IgD-negative memory B cell (primary cell): ENCODE data around the gene CYSRT1. TPM values are rescaled to one million over a fixed set of nuclear protein-coding genes. Genes with fewer than 3 reads are reported as not detected.

Experiments used
- H3K27ac Mint-ChIP-seq, 3 donors: one replicate each; pipeline ENCODE4 v1.8.0; 2020 to 2022; ENCODE audit warnings: mild to moderate bottlenecking in 3 of 3, mixed read lengths in 3 of 3, moderate library complexity in 1 of 3
- H3K27me3 Mint-ChIP-seq: one replicate; pipeline ENCODE4 v1.8.0; 2021; ENCODE audit warnings: mixed read lengths
- H3K36me3 Mint-ChIP-seq: one replicate; pipeline ENCODE4 v1.8.0; 2020; ENCODE audit warnings: mild to moderate bottlenecking, mixed read lengths
- H3K4me1 Mint-ChIP-seq, 3 donors: one replicate each; pipeline ENCODE4 v1.8.0; 2020 to 2022; ENCODE audit warnings: mixed read lengths in 3 of 3, mild to moderate bottlenecking in 1 of 3
- H3K4me3 Mint-ChIP-seq, 4 donors: one replicate each; pipeline ENCODE4 v1.8.0; 2020 to 2022; ENCODE audit warnings: mild to moderate bottlenecking in 4 of 4, mixed read lengths in 4 of 4, moderate library complexity in 3 of 4
- H3K9me3 Mint-ChIP-seq, 3 donors: one replicate each; pipeline ENCODE4 v1.8.0; 2020 to 2021; ENCODE audit warnings: mixed read lengths in 3 of 3, mild to moderate bottlenecking in 1 of 3
- polyA plus RNA-seq: library from polyadenylated mRNA; unstranded; fragments of 300-500 nt; fragmentation: Illumina TruSeq; gene quantifications from one replicate; pipeline ENCODE4 v1.2.3, GENCODE V29; 2021

Gene CYSRT1
- polyA plus RNA-seq, 1 donor from 2014 or later: not detected

DNA sequence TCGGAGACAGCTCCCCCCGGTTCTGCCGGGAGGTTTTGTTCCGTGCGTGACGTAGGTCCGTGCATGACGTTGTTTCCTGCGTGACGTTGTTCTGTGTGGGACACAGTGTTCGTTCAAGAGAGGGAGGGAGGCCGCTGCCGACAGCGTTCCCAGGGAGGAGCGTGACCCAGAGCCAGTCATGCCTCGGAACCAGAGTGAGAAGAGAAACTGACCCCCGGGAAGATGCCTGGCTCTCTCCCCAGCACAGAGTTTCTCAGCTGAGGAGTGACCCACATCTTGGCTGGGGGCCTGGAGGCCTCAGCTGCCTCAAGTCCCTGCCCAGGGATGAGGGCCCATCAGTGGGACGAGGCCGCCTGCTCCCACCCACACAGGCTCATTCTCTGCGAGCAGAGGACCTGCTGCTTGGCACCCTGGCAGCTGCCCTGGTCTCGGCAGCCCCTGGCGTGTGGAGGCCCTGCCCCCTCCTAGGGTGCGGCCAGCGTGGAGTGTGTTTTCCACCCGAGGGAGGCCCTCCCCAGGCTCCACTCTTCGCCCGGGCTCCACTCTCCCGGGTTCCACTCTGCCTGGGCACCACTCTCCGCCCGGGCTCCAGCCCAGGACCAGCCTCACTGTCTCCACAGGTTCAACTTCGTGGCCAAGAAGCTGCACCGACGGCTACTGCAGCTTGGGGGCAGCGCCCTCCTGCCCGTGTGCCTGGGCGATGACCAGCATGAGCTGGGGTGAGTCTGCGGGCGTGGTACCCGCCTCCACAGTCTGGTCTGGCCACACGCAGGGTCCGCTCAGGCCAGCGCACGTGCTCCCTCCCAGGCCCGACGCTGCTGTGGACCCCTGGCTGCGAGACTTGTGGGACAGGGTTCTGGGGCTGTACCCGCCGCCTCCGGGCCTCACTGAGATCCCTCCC lies 11.6 kb upstream of the CYSRT1 start:
- Mint-ChIP-seq H3K9me3 (no peaks in the 10 kb centered on the region), H3K36me3 (peaks cover 1% of the 10 kb centered on the region), H3K4me3 (no peak overlapping the region), H3K27ac (no peak overlapping the region), H3K27me3 (no peaks in the 10 kb centered on the region), H3K4me1 (no peaks in the 10 kb centered on the region)

GRCh38 chr9:137214620-137215019 lies 10.4 kb upstream of the CYSRT1 start:
- Mint-ChIP-seq H3K4me1 (no peaks in the 10 kb centered on the region), H3K27me3 (no peaks in the 10 kb centered on the region), H3K9me3 (no peaks in the 10 kb centered on the region), H3K4me3 (no peak overlapping the region), H3K27ac (no peak overlapping the region), H3K36me3 (peaks cover 1% of the 10 kb centered on the region)

DNA sequence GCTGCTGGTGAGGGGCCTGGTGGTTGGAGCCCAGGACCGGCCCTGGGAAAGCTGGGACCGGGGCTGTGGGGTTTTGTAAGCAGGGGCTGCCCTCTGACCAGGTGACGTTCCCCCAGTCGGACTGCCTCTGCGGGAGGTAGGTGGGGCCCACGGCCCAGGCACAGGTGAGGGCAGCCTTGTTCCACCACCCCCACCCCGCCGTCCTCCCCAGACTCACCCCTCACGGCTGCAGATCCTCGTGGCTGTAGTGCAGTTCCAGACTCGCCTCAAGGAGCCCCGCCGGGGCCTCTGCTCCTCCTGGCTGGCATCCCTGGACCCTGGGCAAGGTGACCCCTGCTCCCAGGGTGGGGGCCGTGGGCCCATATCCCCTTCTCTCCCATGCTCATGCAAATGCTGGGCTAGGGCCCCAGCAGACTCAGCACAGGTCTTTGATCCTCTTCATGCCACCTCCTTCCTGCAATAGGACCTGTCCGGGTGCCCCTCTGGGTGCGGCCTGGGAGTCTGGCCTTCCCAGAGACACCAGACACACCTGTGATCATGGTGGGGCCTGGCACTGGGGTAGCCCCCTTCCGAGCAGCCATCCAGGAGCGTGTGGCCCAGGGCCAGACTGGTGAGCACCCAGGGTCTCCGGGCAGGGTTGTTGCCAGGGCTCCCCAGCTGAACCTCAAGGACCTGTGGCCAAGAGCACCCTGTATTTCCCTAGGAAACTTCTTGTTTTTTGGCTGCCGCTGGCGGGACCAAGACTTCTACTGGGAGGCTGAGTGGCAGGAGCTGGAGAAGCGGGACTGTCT lies 9.6 kb upstream of the CYSRT1 start:
- Mint-ChIP-seq H3K27ac (no peak overlapping the region), H3K36me3 (peaks cover 1% of the 10 kb centered on the region), H3K4me3 (no peak overlapping the region), H3K9me3 (no peaks in the 10 kb centered on the region), H3K27me3 (peaks cover 1% of the 10 kb centered on the region), H3K4me1 (no peaks in the 10 kb centered on the region)

DNA sequence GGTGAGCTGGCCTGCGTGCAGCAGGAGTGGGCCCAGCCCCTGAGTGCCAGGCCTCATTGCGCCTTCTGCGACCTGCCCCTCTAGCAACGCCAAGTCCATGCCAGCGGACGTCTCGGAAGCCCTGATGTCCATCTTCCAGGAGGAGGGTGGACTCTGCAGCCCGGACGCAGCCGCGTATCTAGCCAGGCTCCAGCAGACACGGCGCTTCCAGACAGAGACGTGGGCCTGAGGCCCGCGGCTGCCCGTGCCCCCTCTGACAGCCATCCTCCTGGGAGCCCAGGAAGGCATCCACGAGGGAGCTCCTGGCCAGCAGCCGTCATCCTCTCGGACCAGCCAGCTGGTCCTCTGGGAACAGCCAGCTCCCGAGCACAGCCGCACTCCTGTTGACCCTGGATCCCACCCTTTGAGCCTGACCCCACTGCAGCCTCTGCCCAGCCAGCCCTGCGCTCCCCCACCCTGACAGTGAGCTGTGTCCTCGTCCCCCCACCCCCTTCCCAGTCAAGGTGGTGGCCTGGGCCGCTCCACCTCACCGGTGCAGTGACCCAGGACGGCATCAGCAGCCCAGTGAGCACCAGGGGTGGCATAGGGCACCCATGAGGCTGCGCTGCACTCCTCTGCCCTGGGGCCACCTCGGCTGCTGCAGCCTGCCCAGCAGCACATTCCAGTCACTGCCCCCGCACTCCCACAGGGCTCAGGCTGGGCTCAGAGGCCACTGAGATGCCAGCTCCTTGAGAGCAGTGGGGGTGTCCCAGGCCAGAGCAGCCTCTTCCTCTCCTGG lies 8.6 kb upstream of the CYSRT1 start:
- Mint-ChIP-seq H3K27ac (no peak overlapping the region), H3K27me3 (peaks cover 1% of the 10 kb centered on the region), H3K36me3 (peaks cover under 1% of the 10 kb centered on the region), H3K9me3 (no peaks in the 10 kb centered on the region), H3K4me3 (no peak overlapping the region), H3K4me1 (no peaks in the 10 kb centered on the region)

DNA sequence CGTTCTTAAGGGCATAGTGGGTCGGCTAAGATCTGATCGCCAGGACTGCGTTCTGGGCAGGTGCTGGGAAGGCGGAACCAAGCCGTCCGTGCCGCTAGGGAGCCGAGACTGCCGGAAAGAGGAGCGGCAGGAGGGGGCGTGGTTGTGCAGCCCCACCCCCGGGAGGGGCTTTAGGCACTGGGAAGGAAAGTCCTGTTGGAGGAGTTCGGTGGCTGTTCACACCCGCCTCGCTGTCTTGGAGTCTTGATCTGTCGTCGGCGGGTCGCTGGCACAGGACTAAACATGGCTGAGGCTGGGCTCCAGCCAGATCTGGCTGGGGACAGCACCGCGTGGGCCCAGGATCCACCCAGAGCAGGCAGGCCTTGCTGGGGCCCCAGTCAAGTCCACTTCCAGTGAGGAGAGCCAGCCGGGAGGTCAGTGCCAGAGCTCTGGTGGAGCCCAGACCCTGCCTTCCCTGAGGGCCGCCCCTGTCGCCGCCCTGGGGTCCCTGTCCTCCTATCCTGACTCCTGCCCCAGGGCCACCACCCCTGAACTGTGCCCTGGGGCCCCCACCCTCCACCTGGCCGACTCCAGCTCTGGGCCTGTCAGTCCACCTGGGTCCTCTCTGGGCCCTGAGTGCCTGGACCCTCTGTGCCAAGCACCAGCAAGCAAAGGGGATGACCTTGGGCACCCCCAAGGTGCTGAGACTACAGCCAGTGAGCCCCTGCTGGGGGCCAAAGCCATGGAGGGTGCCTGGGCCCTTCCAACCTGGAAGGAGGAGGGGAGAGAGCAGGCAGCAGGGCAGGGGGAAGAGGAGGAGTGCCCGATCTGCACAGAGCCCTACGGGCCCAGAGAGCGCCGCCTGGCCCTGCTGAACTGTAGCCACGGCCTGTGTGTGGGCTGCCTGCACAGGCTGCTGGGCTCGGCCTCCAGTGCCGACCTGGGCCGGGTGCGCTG lies 7.4 kb upstream of the CYSRT1 start:
- H3K4me1 Mint-ChIP-seq: no peaks in the 10 kb centered on the region
- H3K27me3 Mint-ChIP-seq: peaks cover 1% of the 10 kb centered on the region
- no peaks in the 10 kb centered on the region for H3K9me3 Mint-ChIP-seq
- H3K36me3 Mint-ChIP-seq: no peaks in the 10 kb centered on the region
- peak overlapping the region in 1 of 4 donors; percentile 63 for H3K4me3 Mint-ChIP-seq
- H3K27ac Mint-ChIP-seq: no peak overlapping the region

- Mint-ChIP-seq H3K9me3 (no peaks in the 10 kb centered on the region), H3K4me1 (no peaks in the 10 kb centered on the region)
These were observed 6.7 kb upstream of the CYSRT1 start for GRCh38 chr9:137218212-137218753.

GRCh38 chr9:137218754-137219271 lies 6.2 kb upstream of the CYSRT1 start:
- H3K27me3 Mint-ChIP-seq: peaks cover 1% of the 10 kb centered on the region
- no peaks in the 10 kb centered on the region for H3K36me3 Mint-ChIP-seq
- no peaks in the 10 kb centered on the region for H3K4me1 Mint-ChIP-seq
- no peaks in the 10 kb centered on the region for H3K9me3 Mint-ChIP-seq
- H3K27ac Mint-ChIP-seq: no peak overlapping the region
- no peak overlapping the region for H3K4me3 Mint-ChIP-seq

More at GRCh38 chr9:137218212-137218753, 6.7 kb upstream of the CYSRT1 start:
- Mint-ChIP-seq H3K27ac (no peak overlapping the region), H3K4me3 (no peak overlapping the region), H3K27me3 (peaks cover 1% of the 10 kb centered on the region), H3K36me3 (no peaks in the 10 kb centered on the region)

GRCh38 chr9:137219757-137220316 lies 5.1 kb upstream of the CYSRT1 start:
- Mint-ChIP-seq H3K27me3 (peaks cover 1% of the 10 kb centered on the region), H3K36me3 (no peaks in the 10 kb centered on the region), H3K27ac (no peak overlapping the region), H3K9me3 (no peaks in the 10 kb centered on the region), H3K4me3 (no peak overlapping the region), H3K4me1 (peaks cover 0 to 2% (median 2%) of the 10 kb centered on the region in 3 donors)

DNA sequence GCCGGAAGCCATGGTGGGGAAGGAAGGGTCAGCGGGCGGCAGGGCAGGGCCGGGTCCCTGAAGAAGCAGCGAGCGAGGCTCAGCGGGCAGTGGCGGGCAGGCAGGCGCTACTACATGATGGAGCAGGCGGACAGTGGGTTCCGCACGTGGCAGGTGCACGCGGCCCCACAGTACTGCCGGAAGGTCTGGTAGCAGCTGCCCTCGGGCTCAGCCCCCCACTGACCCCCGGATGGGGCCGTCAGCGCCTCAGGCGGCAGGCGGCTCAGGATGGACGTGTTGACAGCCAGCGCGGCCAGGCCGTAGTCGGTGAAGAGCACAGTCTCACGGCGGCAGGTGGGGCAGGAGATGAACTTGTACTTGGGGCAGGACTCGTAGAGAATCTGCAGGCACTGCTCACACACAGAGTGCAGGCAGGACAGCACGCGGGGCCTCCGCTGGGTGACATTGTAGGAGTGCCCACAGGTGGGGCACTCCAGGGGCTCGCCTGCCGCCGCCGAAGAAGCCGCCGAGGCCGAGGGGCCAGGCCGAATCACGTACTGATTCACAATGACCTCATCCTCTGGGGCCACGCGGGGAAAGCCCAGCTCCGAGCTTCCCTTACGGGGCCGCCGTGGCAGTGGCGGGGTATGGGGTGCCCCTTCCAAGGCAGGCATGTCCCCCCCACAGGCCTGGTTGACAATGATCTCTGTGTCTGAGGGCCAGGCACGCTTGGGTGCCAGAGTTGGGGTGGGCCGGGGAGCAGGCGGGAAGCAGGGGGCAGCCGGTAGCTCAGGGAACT lies 4.5 kb upstream of the CYSRT1 start:
- Mint-ChIP-seq H3K4me1 (peaks cover 0 to 2% (median 2%) of the 10 kb centered on the region in 3 donors), H3K36me3 (no peaks in the 10 kb centered on the region), H3K27ac (no peak overlapping the region), H3K4me3 (peak overlapping the region in 3 of 4 donors; percentile 20 to 57 (median 46)), H3K27me3 (peaks cover 1% of the 10 kb centered on the region), H3K9me3 (no peaks in the 10 kb centered on the region)

DNA sequence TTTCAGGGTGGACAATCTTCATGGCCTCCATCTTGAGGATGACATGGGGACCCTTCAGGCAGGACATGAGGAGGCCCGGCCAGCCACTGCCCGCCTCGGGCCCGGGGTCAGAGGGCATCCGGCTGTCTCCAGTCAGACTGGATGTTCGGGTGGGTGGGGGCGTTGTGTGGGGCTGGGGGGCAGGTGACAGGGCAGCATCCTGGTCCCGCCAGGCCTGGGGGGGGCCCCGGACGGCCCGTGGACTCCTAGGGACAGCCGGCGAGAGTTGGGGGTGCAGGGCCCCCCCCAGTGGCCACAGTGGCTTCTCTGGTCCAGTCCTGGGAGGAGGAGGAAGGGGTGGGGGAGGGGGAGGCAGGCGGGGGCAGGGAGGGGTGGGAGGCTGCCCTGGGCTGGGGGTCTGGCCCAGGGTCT lies 3.9 kb upstream of the CYSRT1 start:
- H3K36me3 Mint-ChIP-seq: no peaks in the 10 kb centered on the region
- H3K27me3 Mint-ChIP-seq: peaks cover 1% of the 10 kb centered on the region
- peak overlapping the region in 3 of 4 donors; percentile 20 to 46 (median 28) for H3K4me3 Mint-ChIP-seq
- H3K4me1 Mint-ChIP-seq: peaks cover 0 to 2% (median 2%) of the 10 kb centered on the region in 3 donors
- H3K9me3 Mint-ChIP-seq: no peaks in the 10 kb centered on the region
- H3K27ac Mint-ChIP-seq: no peak overlapping the region

DNA sequence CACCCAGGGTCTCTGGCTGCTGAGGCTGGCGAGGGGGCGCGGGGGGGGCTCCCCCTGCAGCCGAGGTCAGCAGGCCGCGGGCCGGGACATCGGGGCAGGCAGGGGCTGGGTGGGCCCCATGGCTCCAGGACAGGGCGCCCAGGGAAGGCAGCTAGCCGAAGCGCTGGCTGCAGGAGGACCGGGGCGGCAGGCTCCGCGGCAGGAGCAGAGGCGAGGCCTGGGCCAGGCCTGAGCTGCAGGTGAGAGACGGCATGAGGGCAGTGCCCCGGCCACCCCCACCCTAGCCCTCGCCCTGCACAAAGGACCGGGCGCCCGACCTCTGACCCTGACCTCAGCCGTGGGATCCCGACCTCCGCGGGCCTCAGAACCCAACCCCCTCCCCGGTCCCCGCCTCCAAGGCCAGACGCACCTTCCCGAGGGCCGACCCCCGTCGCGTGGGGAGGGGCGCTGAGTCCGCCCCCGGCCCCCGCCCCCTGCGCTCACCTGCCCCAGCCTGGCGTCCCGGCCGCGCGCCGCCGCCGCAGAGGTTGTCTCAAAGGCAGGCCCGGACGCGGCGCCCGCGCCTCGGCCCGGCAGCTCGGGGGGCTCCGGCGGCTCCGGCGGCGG lies 3.4 kb upstream of the CYSRT1 start:
- H3K27ac Mint-ChIP-seq: no peak overlapping the region
- H3K4me1 Mint-ChIP-seq: peaks cover 0 to 2% (median 2%) of the 10 kb centered on the region in 3 donors
- peaks cover 1% of the 10 kb centered on the region for H3K27me3 Mint-ChIP-seq
- peak overlapping the region in 1 of 4 donors; percentile 23 for H3K4me3 Mint-ChIP-seq
- H3K9me3 Mint-ChIP-seq: no peaks in the 10 kb centered on the region
- no peaks in the 10 kb centered on the region for H3K36me3 Mint-ChIP-seq
